Heart left ventricle (tissue), 16 donors: Measurements from ENCODE around the gene PIK3C2B. TPM values are rescaled to one million over a fixed set of nuclear protein-coding genes. Genes with fewer than 3 reads are reported as not detected.

ENCODE experiments used
- ATAC-seq, 4 donors: fragments of 200-7000 bp; cut with Tn5 transposase; one replicate each; pipeline ENCODE4 v1.9.1; 2020 to 2022; ENCODE audit warnings: moderate library complexity in 4 of 4, mild to moderate bottlenecking in 3 of 4, moderate number of reproducible peaks in 1 of 4
- DNase-seq, 5 donors: peaks; one replicate each; pipeline ENCODE4 v3.0.0-alpha.2; 2020
- H3K27ac ChIP-seq, 12 donors: fragments of 200-600 bp; sonication (generic) in 4 of 12; one replicate each; pipeline versions ENCODE4 v1.5.0 to v1.8.0; 2016 to 2022; ENCODE audit warnings: mild to moderate bottlenecking in 2 of 12
- H3K27me3 ChIP-seq, 9 donors: fragments of 200-600 bp; sonication (generic) in 2 of 9; one replicate each; pipeline versions ENCODE4 v1.5.1 to v1.8.0; 2016 to 2022; ENCODE audit warnings: mild to moderate bottlenecking in 3 of 9
- H3K36me3 ChIP-seq, 9 donors: fragments of 200-600 bp; sonication (generic) in 2 of 9; one replicate each; pipeline versions ENCODE4 v1.5.0 to v1.8.0; 2018 to 2022; ENCODE audit warnings: mild to moderate bottlenecking in 2 of 9
- H3K4me1 ChIP-seq, 12 donors: fragments of 200-600 bp; sonication (generic) in 4 of 12; one replicate each; pipeline versions ENCODE4 v1.5.0 to v1.8.0; 2016 to 2022; ENCODE audit warnings: mild to moderate bottlenecking in 3 of 12
- H3K4me3 ChIP-seq, 12 donors: fragments of 200-600 bp; sonication (generic) in 4 of 12; one replicate each; pipeline versions ENCODE4 v1.5.0 to v1.8.0; 2017 to 2022; ENCODE audit warnings: mild to moderate bottlenecking in 9 of 12, moderate library complexity in 4 of 12
- H3K9me3 ChIP-seq, 12 donors: fragments of 200-600 bp; sonication (generic) in 4 of 12; one replicate each; pipeline versions ENCODE4 v1.5.0 to v1.8.0; 2016 to 2022; ENCODE audit warnings: mild to moderate bottlenecking in 1 of 12
- CTCF ChIP-seq, 12 donors: fragments of 200-600 bp; sonication (generic) in 4 of 12; IDR thresholded peaks; one replicate each; pipeline versions ENCODE4 v1.5.0 to v1.8.0; 2018 to 2022; ENCODE audit warnings: antibody characterized with exemption in 12 of 12, mild to moderate bottlenecking in 5 of 12
- POLR2A ChIP-seq, 2 donors: fragments of 450-650 bp; IDR thresholded peaks; one replicate each; pipeline ENCODE4 v1.6.1; 2017; ENCODE audit warnings: antibody characterized with exemption in 2 of 2, mild to moderate bottlenecking in 2 of 2, moderate library complexity in 2 of 2
- WGBS, 4 donors: extraction: QIAGEN DNeasy Blood & Tissue Kit in 2 of 4; methylation state at CpG; one replicate each; pipeline versions ENCODE4 v1.1.5 to v1.1.7; 2013 to 2018; 5-methylcytosine and 5-hydroxymethylcytosine counted together
- intact Hi-C, 10 donors: fragments of 100-400 bp; cut with DNase I; formaldehyde crosslinking; loops; one replicate each; pipeline versions ENCODE4 v1.11.1 to v1.14.2; 2022
- polyA plus RNA-seq, 2 donors: library from polyadenylated mRNA; stranded (reverse); fragments of 200-250 nt; gene quantifications; one replicate each; pipeline ENCODE4 v1.2.3, GENCODE V29; 2013
- total RNA-seq, 9 donors: library from RNA; depleted of rRNA in 2 of 9; stranded (reverse); fragments of >200 nt in 2 of 9; fragmentation: NEBNext Ultra II Directional in 3 of 9; extraction: Animal tissue kit (Norgen Biotek cat#: 25700) in 3 of 9; gene quantifications; one replicate each; pipeline versions ENCODE4 v1.1.0 to v1.2.4, GENCODE V29; 2016 to 2023
- donor health status: ischemic (EF 13 %, LVEDD 7.1; RV severe dilation, severe dysfunction).
- donor health status: healthy with polysubstance abuse.
- donor health status: DM: no; HTN: yes; CAD: no.
- donor health status: DM: no; HTN: no; CAD: no.
- donor health status: ischemic (EF 25% LVEDD 6.9; RV normal size, moderate dysfunction).
- donor health status: ischemic (EF 25% LVEDD 5.7; RV mildly dilated, moderate dysfunction).
- donor health status: healthy.
- donor health status: DM: yes; HTN: yes; CAD: no.
- donor health status: ischemic (EF 35%, LVEDD 5.7; RV mildly dilated, moderate dysfunction).
- donor health status: nonischemic (EF 11% LVEDD 7.7; RV severe dilation, severe dysfunction).
- donor health status: DM: yes; HTN: yes; CAD: no.
- donor health status: PGD.
- donor health status: ischemic (EF 29% LVEDD 5.4; RV normal size, mild dysfunction).
- donor health status: nonischemic (EF 23%, LVEDD 6.1; RV moderate dilation, normal function).

The PIK3C2B gene
- total and polyA plus RNA-seq, 11 donors = 9.2 to 42.5 (median 16.0) TPM

- ATAC-seq (peak in 2 of 4 donors; percentile 19 to 21), DNase-seq (no peak)
- Histone ChIP-seq H3K27ac (peak overlapping the region in 6 of 12 donors; percentile 4 to 67 (median 34)), H3K4me3 (no peak overlapping the region), H3K36me3 (peaks cover 0 to 3% (median 0%) of the 10 kb centered on the region in 9 donors), H3K27me3 (no peaks in the 10 kb centered on the region), H3K4me1 (peaks cover 3 to 85% (median 52%) of the 10 kb centered on the region in 12 donors), H3K9me3 (no peaks in the 10 kb centered on the region)
- 62 to 85% (median 67%) methylated on average over 7 of the region's 7 CpGs for WGBS, 4 donors
- TF ChIP-seq CTCF (IDR thresholded peaks at IDR 0.05) (no peak), POLR2A (IDR thresholded peaks at IDR 0.05) (no peak)
- intact Hi-C loops = loop anchor here in 1 of 10 donors (2.0 kb wide), 1 partner anchor 15 kb away; no protein-coding TSS in a partner anchor
Observed at GRCh38 chr1:204483791-204484190, 10.8 kb downstream of the PIK3C2B start.

- DNase-seq = peak in 2 of 5 donors; percentile 37 to 59
- no peaks in the 10 kb centered on the region for H3K27me3 ChIP-seq
- intact Hi-C loops = no loop called here
- H3K9me3 ChIP-seq = no peaks in the 10 kb centered on the region
- ATAC-seq = peak in 2 of 4 donors; percentile 17 to 39
- H3K36me3 ChIP-seq = no peaks in the 10 kb centered on the region
- peaks cover 6 to 100% (median 83%) of the 10 kb centered on the region in 12 donors for H3K4me1 ChIP-seq
- no peak overlapping the region for H3K4me3 ChIP-seq
- WGBS, 4 donors = 52 to 70% (median 59%) methylated on average over 7 to 8 of the region's 8 CpGs
- TF ChIP-seq POLR2A (IDR thresholded peaks at IDR 0.05) (no peak), CTCF (IDR thresholded peaks at IDR 0.05) (no peak)
- peak overlapping the region in 5 of 12 donors; percentile 64 to 78 (median 72) for H3K27ac ChIP-seq
Observed at GRCh38 chr1:204480515-204480914, 14.1 kb downstream of the PIK3C2B start.

- TF ChIP-seq POLR2A (IDR thresholded peaks at IDR 0.05) = no peak
- no peak for TF ChIP-seq CTCF (IDR thresholded peaks at IDR 0.05)
- Histone ChIP-seq H3K27me3 (no peaks in the 10 kb centered on the region), H3K36me3 (no peaks in the 10 kb centered on the region), H3K9me3 (no peaks in the 10 kb centered on the region), H3K4me1 (peaks cover 6 to 97% (median 85%) of the 10 kb centered on the region in 12 donors), H3K4me3 (no peak overlapping the region), H3K27ac (peak overlapping the region in 5 of 12 donors; percentile 7 to 78 (median 72))
- DNase-seq = no peak
- intact Hi-C loops = loop anchor here in 1 of 10 donors (2.0 kb wide), 1 partner anchor 13 kb away; no protein-coding TSS in a partner anchor
- ATAC-seq = no peak
- WGBS, 4 donors = 75 to 78% (median 78%) methylated on average over 7 to 13 of the region's 13 CpGs
Observed at GRCh38 chr1:204479387-204480136, 15.0 kb downstream of the PIK3C2B start.

GRCh38 chr1:204478921-204479320 is 15.7 kb downstream of the PIK3C2B start:
- Histone ChIP-seq H3K9me3 (no peaks in the 10 kb centered on the region), H3K36me3 (no peaks in the 10 kb centered on the region), H3K27me3 (no peaks in the 10 kb centered on the region), H3K27ac (peak overlapping the region in 5 of 12 donors; percentile 15 to 72 (median 37)), H3K4me3 (no peak overlapping the region), H3K4me1 (peaks cover 6 to 100% (median 86%) of the 10 kb centered on the region in 12 donors)
- ATAC-seq = no peak
- no peak for TF ChIP-seq CTCF (IDR thresholded peaks at IDR 0.05)
- intact Hi-C loops = loop anchor here in 1 of 10 donors (2.0 kb wide), 1 partner anchor 14 kb away; no protein-coding TSS in a partner anchor
- no peak for DNase-seq
- 53 to 63% (median 60%) methylated on average over 2 of the region's 2 CpGs for WGBS, 4 donors
